NT2/D1 (cell line): ENCODE results near the gene BACE2.

ENCODE experiments used
- DNase-seq: peaks from one replicate; pipeline ENCODE4 v3.0.0-alpha.2; 2011; ENCODE audit warnings: low read depth, low spot score
- H3K27me3 ChIP-seq: 2 replicates; pipeline ENCODE4 v1.6.0; 2011; ENCODE audit warnings: mild to moderate bottlenecking; ENCODE audit not compliant: insufficient read length, insufficient read depth
- H3K36me3 ChIP-seq: 2 replicates; pipeline ENCODE4 v1.6.1; 2011; ENCODE audit warnings: mild to moderate bottlenecking, low read length, mixed read lengths; ENCODE audit not compliant: insufficient read depth, insufficient read length
- H3K4me1 ChIP-seq: 2 replicates; pipeline ENCODE4 v1.5.1; 2011; ENCODE audit not compliant: insufficient read depth, insufficient read length
- H3K4me3 ChIP-seq: 2 replicates; pipeline ENCODE4 v1.5.1; 2011; ENCODE audit warnings: low read depth; ENCODE audit not compliant: insufficient read length
- H3K9ac ChIP-seq: 2 replicates; pipeline ENCODE4 v1.6.0; 2011; ENCODE audit warnings: low read depth; ENCODE audit not compliant: insufficient read length
- H3K9me3 ChIP-seq: 2 replicates; pipeline ENCODE4 v1.5.1; 2011; ENCODE audit warnings: mild to moderate bottlenecking, low read length; ENCODE audit not compliant: insufficient read depth
- SUZ12 ChIP-seq: IDR thresholded peaks from 2 replicates; pipeline ENCODE4 v1.6.1; 2011; ENCODE audit not compliant: insufficient read length, insufficient read depth; ENCODE audit errors: extremely low read depth
- YY1 ChIP-seq: IDR thresholded peaks from 2 replicates; pipeline ENCODE4 v1.6.1; 2011; ENCODE audit not compliant: insufficient read length, insufficient read depth
- ZNF274 ChIP-seq: IDR thresholded peaks from 2 replicates; pipeline ENCODE4 v1.6.1; 2011; ENCODE audit warnings: mild to moderate bottlenecking, low read depth, low read length

Gene BACE2

DNA sequence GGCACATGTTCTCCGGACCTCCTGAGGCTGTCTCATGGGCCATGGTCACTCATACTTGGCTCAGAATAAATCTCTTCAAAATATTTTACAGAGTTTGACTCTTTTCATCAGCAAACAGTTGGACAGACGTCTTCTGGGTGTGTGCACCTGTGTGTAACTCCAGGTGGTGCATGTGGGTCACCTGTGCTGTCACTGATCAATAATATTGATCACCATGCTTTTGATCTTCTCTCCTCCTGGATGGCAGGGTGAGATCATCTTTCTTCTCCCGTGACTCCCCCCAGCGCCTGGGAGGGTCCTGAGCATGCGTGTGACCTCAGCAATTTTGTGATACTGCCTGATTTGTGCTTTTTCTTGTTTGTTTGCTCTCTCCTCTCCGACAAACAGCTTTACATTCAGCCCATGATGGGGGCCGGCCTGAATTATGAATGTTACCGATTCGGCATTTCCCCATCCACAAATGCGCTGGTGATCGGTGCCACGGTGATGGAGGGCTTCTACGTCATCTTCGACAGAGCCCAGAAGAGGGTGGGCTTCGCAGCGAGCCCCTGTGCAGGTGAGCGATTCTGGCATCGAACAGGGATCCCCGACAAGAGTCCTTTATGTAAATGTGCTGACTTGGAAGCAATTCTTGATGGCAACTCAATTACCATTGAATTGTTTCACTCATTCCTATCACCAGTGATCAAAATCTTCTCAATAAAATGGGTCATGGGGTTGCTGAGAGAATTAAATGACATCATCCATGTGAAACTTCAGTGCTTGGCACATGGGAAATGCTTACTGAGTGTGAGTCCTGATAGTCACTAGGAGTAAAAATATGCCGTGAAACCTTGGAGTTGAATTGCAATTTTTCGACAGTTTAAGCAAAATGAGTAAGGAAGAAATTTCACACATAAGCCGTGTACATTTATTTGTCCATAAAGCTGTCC lies 89.1 kb downstream of the BACE2 start:
- H3K27me3 ChIP-seq, result no peaks in the 10 kb centered on the region
- H3K4me3 ChIP-seq, result no peak overlapping the region
- peaks cover 46% of the 10 kb centered on the region for H3K36me3 ChIP-seq
- no peak for DNase-seq
- no peak overlapping the region for H3K9ac ChIP-seq
- TF ChIP-seq ZNF274 (no peak), SUZ12 (no peak), YY1 (no peak)
- H3K9me3 ChIP-seq, result peaks cover 12% of the 10 kb centered on the region; the same call in 1 of the 2 replicates
- no peaks in the 10 kb centered on the region for H3K4me1 ChIP-seq

DNA sequence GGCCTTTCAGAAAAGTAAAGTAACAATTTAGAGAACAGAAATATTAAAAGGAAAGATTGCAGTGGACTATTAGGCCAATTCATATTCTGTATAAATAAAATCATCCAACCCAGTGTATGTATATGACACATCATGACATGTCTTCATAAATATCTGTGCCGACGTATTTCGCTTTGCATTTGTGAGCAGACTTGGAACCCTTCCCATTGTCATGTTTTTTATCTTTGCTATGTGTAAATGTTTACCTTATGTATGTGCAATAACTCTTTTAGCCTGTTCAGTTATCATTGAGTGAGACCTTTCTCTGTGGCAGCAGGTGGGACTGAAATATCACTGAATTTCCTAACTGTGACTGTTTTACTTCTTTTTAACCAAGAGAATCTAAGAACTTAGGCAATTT lies 90.7 kb downstream of the BACE2 start:
- no peak overlapping the region for H3K9ac ChIP-seq
- DNase-seq, result no peak
- H3K36me3 ChIP-seq, result peaks cover 35% of the 10 kb centered on the region

GRCh38 chr21:41260428-41260827 lies 92.5 kb downstream of the BACE2 start:
- Histone ChIP-seq H3K36me3 (peaks cover 22% of the 10 kb centered on the region), H3K9me3 (no peaks in the 10 kb centered on the region), H3K4me1 (no peaks in the 10 kb centered on the region), H3K4me3 (no peak overlapping the region), H3K27me3 (no peaks in the 10 kb centered on the region), H3K9ac (no peak overlapping the region)
- no peak for DNase-seq
- TF ChIP-seq ZNF274 (no peak), SUZ12 (no peak), YY1 (no peak)

More for the DNA sequence above, 90.7 kb downstream of the BACE2 start:
- TF ChIP-seq YY1 (no peak), SUZ12 (no peak), ZNF274 (no peak)
- no peak overlapping the region for H3K4me3 ChIP-seq
- no peaks in the 10 kb centered on the region for H3K4me1 ChIP-seq
- no peaks in the 10 kb centered on the region for H3K27me3 ChIP-seq
- peaks cover 9% of the 10 kb centered on the region; the same call in 1 of the 2 replicates for H3K9me3 ChIP-seq

- no peak for DNase-seq
These were observed 99.4 kb downstream of the BACE2 start for GRCh38 chr21:41267346-41267745.

GRCh38 chr21:41269535-41269934 lies 101.6 kb downstream of the BACE2 start:
- Histone ChIP-seq H3K27me3 (no peaks in the 10 kb centered on the region), H3K4me3 (no peak overlapping the region), H3K36me3 (no peaks in the 10 kb centered on the region), H3K9ac (no peak overlapping the region), H3K9me3 (peaks cover 39% of the 10 kb centered on the region), H3K4me1 (peaks cover 3% of the 10 kb centered on the region)
- DNase-seq, result no peak
- TF ChIP-seq ZNF274, result no peak
- TF ChIP-seq SUZ12, result no peak
- TF ChIP-seq YY1, result no peak

More at GRCh38 chr21:41267346-41267745, 99.4 kb downstream of the BACE2 start:
- Histone ChIP-seq H3K27me3 (no peaks in the 10 kb centered on the region), H3K4me3 (no peak overlapping the region), H3K36me3 (no peaks in the 10 kb centered on the region), H3K9me3 (peaks cover 21% of the 10 kb centered on the region), H3K9ac (no peak overlapping the region), H3K4me1 (peaks cover 3% of the 10 kb centered on the region)
- TF ChIP-seq YY1 (no peak), SUZ12 (no peak), ZNF274 (no peak)

GRCh38 chr21:41277196-41277595 lies 109.2 kb downstream of the BACE2 start:
- no peak for DNase-seq
- Histone ChIP-seq H3K4me1 (peaks cover 10% of the 10 kb centered on the region), H3K9me3 (peaks cover 20% of the 10 kb centered on the region), H3K36me3 (peaks cover 17% of the 10 kb centered on the region), H3K9ac (no peak overlapping the region), H3K27me3 (no peaks in the 10 kb centered on the region), H3K4me3 (no peak overlapping the region)
- TF ChIP-seq ZNF274 (no peak), YY1 (no peak), SUZ12 (no peak)

GRCh38 chr21:41277846-41278245 lies 109.9 kb downstream of the BACE2 start:
- no peak for DNase-seq
- Histone ChIP-seq H3K4me1 (peaks cover 10% of the 10 kb centered on the region), H3K36me3 (peaks cover 17% of the 10 kb centered on the region), H3K9me3 (peaks cover 13% of the 10 kb centered on the region; the same call in 1 of the 2 replicates), H3K4me3 (no peak overlapping the region), H3K27me3 (peaks cover under 1% of the 10 kb centered on the region), H3K9ac (no peak overlapping the region)
- no peak for TF ChIP-seq SUZ12
- no peak for TF ChIP-seq YY1
- TF ChIP-seq ZNF274, result no peak
